ENCODE measurements around the gene BHLHA9.

Gene BHLHA9

GRCh38 chr17:1241929-1242328 is 28.3 kb upstream of the BHLHA9 start:
- Histone ChIP-seq H3K9me3 (ENCODE audit: insufficient read depth, low read length, severe bottlenecking) (no peaks in the 10 kb centered on the region), H3K79me2 (ENCODE audit: insufficient read depth, low read length) (no peaks in the 10 kb centered on the region), H3K4me2 (ENCODE audit: insufficient read depth, low read length) (no peak overlapping the region), H3K4me1 (ENCODE audit: insufficient read depth, low read length) (peaks cover 3% of the 10 kb centered on the region), H3K27me3 (ENCODE audit: insufficient read depth, low read length, poor library complexity) (peaks cover 2% of the 10 kb centered on the region), H4K20me1 (ENCODE audit: insufficient read depth, low read length) (no peaks in the 10 kb centered on the region), H3K36me3 (ENCODE audit: insufficient read depth, low read length) (no peaks in the 10 kb centered on the region), H3K9ac (ENCODE audit: low read depth, low read length) (no peak overlapping the region), H2AFZ (ENCODE audit: low read depth, low read length) (no peak overlapping the region), H3K27ac (ENCODE audit: low read length) (no peak overlapping the region), H3K4me3 (ENCODE audit: low read depth in 1 of 2, low read length in 2 of 2) (no peak overlapping the region)
- TF ChIP-seq EZH2 (IDR thresholded peaks at IDR 0.05; ENCODE audit: borderline replicate concordance, low read depth, low read length, severe bottlenecking) (no peak), CTCF (IDR thresholded peaks at IDR 0.05; ENCODE audit: borderline replicate concordance, extremely low read depth, low read length, poor library complexity, severe bottlenecking) (no peak)
- ATAC-seq (ENCODE audit: insufficient read depth, low read depth) (no peak), DNase-seq (no peak)

- TF ChIP-seq CTCF (IDR thresholded peaks at IDR 0.05; ENCODE audit: borderline replicate concordance, extremely low read depth, low read length, poor library complexity, severe bottlenecking) (no peak), EZH2 (IDR thresholded peaks at IDR 0.05; ENCODE audit: borderline replicate concordance, low read depth, low read length, severe bottlenecking) (no peak)
- no peak overlapping the region for H2AFZ ChIP-seq (ENCODE audit: low read depth, low read length)
Measured at GRCh38 chr17:1244606-1245012, 25.6 kb upstream of the BHLHA9 start.

GRCh38 chr17:1251866-1252608 is 18.2 kb upstream of the BHLHA9 start:
- H3K27ac ChIP-seq (ENCODE audit: low read length): no peak overlapping the region
- DNase-seq: no peak
- TF ChIP-seq CTCF (IDR thresholded peaks at IDR 0.05; ENCODE audit: borderline replicate concordance, extremely low read depth, low read length, poor library complexity, severe bottlenecking) (no peak), EZH2 (IDR thresholded peaks at IDR 0.05; ENCODE audit: borderline replicate concordance, low read depth, low read length, severe bottlenecking) (no peak)

More at GRCh38 chr17:1244606-1245012, 25.6 kb upstream of the BHLHA9 start:
- Histone ChIP-seq H4K20me1 (ENCODE audit: insufficient read depth, low read length) (no peaks in the 10 kb centered on the region), H3K27me3 (ENCODE audit: insufficient read depth, low read length, poor library complexity) (peaks cover 2% of the 10 kb centered on the region), H3K4me1 (ENCODE audit: insufficient read depth, low read length) (no peaks in the 10 kb centered on the region), H3K9me3 (ENCODE audit: insufficient read depth, low read length, severe bottlenecking) (no peaks in the 10 kb centered on the region), H3K4me3 (ENCODE audit: low read depth in 1 of 2, low read length in 2 of 2) (no peak overlapping the region), H3K79me2 (ENCODE audit: insufficient read depth, low read length) (no peaks in the 10 kb centered on the region), H3K27ac (ENCODE audit: low read length) (no peak overlapping the region), H3K4me2 (ENCODE audit: insufficient read depth, low read length) (no peak overlapping the region), H3K36me3 (ENCODE audit: insufficient read depth, low read length) (no peaks in the 10 kb centered on the region), H3K9ac (ENCODE audit: low read depth, low read length) (no peak overlapping the region)
- no peak for ATAC-seq (ENCODE audit: insufficient read depth, low read depth)
- DNase-seq: no peak

More at GRCh38 chr17:1251866-1252608, 18.2 kb upstream of the BHLHA9 start:
- no peak overlapping the region for H2AFZ ChIP-seq (ENCODE audit: low read depth, low read length)
- H3K4me1 ChIP-seq (ENCODE audit: insufficient read depth, low read length): peaks cover 3% of the 10 kb centered on the region; the same call in 1 of the 2 replicates
- no peak for ATAC-seq (ENCODE audit: insufficient read depth, low read depth)
- no peaks in the 10 kb centered on the region for H3K79me2 ChIP-seq (ENCODE audit: insufficient read depth, low read length)
- no peak overlapping the region for H3K9ac ChIP-seq (ENCODE audit: low read depth, low read length)
- H3K4me3 ChIP-seq (ENCODE audit: low read depth in 1 of 2, low read length in 2 of 2): no peak overlapping the region
- H3K9me3 ChIP-seq (ENCODE audit: insufficient read depth, low read length, severe bottlenecking): no peaks in the 10 kb centered on the region
- H3K4me2 ChIP-seq (ENCODE audit: insufficient read depth, low read length): no peak overlapping the region
- no peaks in the 10 kb centered on the region for H4K20me1 ChIP-seq (ENCODE audit: insufficient read depth, low read length)
- H3K36me3 ChIP-seq (ENCODE audit: insufficient read depth, low read length): no peaks in the 10 kb centered on the region
- H3K27me3 ChIP-seq (ENCODE audit: insufficient read depth, low read length, poor library complexity): no peaks in the 10 kb centered on the region
